NCI-H345 treated with DMSO at 0.1 percent for 48 hours (cell line): ENCODE data around the gene MST1R.

ENCODE experiments used
- DNase-seq: peaks from one replicate; lab custom pipeline; 2025; ENCODE audit not compliant: unreplicated experiment; lab: John Stamatoyannopoulos, UW

MST1R gene

DNA sequence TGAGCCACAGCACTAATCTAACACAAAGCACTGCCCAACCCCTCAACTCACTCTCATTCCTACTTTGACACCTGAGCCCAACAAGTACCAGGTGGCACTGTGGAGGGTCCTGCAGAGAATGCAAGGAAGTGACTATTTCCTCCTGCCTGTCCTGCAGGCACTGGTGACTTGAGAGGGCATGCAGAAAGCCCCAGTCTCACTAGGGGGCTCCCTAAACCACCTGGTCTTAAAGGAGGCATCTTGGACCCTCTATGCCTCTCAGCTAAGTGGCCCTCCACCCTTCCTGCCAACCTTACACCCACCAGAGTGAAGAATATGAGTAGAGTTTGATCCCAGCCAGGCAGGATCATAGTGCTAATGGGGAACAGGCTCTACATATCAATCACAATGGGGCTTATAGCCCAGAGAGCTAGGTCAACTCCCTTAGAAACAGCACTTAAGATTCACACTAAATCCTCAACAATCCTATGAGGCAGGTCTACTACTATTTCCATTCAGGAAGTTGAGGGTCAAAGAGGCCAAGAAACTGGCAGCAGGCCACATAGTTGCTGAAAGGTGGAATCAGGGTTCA lies 62.5 kb downstream of the MST1R start:
- no peak for DNase-seq

DNA sequence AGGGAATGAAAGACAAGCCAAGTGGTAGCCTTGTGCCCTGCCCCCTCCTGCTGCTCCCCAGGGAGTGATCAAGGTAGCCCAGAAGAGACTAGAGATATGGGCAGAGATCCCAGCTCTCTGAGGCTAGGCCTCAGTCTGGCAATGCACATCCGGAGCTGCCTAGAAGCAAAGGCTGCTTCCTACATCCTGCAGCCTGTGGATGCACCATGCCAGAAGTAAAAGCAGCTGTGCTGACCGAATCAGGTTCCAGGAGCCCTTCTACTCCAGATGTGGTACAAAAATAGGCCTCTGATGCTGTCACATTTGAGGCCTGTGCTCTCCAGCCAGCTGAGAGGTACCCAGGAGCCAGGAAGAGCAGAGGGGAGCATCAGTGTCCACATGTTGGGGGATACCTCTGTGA lies 63.3 kb downstream of the MST1R start:
- no peak for DNase-seq

DNA sequence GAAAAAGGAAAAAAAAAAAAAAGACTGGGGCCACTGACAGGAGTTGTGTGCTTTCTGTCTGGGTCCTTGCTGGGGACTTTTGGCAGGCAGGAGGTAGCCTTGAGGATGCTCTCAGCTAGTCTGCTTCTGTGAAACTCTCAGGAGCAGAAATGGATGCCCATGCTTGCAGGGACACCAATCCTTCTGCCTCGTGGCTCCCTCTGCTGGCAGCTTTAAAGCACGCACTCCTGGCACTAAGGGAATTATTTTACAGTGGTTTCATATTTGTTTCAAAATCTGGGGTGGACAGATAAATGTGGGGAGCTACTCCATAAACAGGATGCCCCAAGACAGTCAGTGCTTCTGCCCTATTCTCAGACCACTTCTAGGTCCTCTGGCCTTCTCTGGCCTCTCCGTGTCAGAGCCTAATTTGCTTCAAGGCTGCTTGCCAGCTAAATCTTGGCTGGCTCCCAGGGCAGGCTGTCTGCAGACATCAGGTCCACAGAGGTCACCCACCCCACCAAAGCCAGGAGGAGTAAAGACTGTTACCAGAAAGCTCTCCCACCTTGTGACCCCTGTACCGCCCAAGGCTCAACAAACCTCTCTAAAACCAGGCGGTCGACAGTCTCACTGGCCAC lies 64.4 kb downstream of the MST1R start:
- peak; percentile 42 for DNase-seq
